NCI-H1930 (cell line): ENCODE results near the gene GCAT.

ENCODE experiments used
- DNase-seq, 2 experiments: peaks; one replicate each; lab custom pipeline; 2025; lab: John Stamatoyannopoulos, UW

Gene GCAT

GRCh38 chr22:37807410-37808293, at the start of gene GCAT:
TSS of gene GCAT (plus strand) at chr22:37807934. CDS start at chr22:37807968, 34 bp downstream.
- peak; percentile 92 to 95 for DNase-seq

DNA sequence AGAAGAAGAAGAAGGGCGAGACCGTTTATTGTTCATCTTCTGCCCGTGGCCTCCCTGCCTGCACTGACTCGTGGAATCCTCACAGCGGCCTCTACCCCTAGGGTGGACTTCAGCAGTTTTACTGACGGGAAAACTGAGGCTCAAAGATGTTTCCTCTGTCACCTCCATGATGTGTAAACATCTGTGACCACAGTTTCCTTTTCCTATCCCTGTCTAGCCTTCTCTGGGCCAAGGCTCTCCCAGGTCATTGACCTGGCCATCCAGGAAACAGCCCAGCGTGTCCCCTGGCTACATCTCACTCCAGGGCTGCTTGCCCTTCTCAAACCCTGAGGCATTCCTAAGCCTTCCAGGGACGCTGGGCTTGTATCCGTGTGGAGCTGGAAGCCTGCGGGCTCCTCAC, 49.0 kb upstream of the GCAT start:
- no peak for DNase-seq

DNA sequence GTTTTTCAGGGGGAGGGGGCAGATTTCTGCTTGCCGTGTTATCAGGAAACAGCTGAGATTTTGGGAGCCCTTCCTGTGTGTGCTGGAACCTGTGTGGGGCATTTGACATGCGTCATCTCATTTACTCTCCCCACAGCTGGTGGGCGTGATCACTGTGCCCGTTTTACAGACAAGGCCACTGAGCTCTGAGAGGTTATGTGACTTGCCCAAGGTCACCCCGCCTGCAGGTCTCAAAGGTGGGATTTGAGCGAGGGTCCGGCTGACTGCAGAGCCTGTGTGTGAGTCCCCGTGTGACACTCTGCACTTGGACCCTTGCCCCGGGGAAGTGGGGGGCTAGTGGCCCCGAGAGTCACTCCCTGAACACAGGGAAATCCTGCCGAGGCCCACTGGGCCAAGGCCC, 48.5 kb upstream of the GCAT start:
- DNase-seq = no peak

- DNase-seq = no peak
Observed at GRCh38 chr22:37760152-37760551, 47.6 kb upstream of the GCAT start.

DNA sequence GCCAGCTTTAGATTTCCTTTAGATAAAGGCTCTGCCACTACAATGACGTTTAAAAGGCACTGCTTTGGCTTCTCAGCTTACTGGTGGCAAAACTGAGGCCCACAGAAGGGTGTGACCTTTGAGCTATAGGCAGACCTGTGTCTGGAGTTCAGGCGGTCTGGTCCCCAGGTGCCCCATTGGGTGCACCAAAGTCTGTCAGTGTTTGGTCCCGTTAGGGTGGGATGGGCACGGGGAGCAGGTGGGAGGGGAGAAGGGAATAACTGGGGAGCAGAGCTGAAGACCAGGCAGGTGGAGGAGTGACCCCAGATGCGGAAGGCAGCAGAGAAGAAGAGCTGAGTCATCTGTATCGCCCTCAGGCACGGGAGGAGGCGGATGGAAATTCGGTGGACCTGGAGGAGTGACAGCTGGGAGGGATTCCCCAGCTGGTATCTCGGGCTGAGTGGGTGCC, 45.3 kb upstream of the GCAT start:
- DNase-seq = no peak

GRCh38 chr22:37763012-37763411, 44.7 kb upstream of the GCAT start:
- DNase-seq = no peak

DNA sequence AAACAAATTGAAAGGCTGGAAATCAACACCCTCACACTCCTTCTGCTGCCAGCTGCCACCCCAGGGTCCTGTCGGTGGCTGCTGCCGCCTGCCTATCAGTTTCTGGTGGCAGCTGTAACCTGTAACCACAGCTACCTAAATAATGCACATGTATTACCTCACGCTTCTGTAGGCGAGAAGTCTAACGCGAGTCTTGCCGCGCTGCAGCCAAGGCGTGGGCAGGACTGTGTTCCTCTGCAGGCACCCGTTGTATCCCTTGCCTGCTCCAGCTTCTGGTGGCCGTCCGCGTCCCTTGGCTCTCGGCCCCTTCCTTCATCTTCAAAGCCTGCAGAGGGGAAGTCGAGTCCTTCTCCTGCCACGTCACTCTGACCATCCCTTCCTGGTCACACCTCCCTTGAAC, 44.1 kb upstream of the GCAT start:
- no peak for DNase-seq

DNA sequence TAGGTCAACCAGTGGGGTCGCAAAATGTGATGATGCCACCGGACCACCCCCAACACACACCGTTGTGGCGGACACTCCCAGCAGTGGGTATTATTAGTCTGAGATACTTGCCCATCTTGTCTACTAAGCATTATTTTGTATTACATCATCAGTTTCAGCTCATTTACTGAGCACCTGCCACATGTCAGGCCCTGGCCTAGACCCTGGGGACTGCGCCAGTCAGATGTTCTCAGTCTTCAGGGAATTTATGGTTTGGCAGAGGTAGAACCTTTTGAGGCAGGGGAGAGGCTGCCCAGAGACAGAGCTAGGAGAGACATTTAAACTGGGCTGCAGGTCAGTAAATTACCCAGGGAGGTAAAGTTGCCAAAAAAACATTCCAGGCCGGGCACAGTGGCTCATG, 43.1 kb upstream of the GCAT start:
- no peak for DNase-seq

- DNase-seq = no peak
Observed at GRCh38 chr22:37765498-37765897, 42.2 kb upstream of the GCAT start.

GRCh38 chr22:37765953-37766576, 41.7 kb upstream of the GCAT start:
- no peak for DNase-seq

DNA sequence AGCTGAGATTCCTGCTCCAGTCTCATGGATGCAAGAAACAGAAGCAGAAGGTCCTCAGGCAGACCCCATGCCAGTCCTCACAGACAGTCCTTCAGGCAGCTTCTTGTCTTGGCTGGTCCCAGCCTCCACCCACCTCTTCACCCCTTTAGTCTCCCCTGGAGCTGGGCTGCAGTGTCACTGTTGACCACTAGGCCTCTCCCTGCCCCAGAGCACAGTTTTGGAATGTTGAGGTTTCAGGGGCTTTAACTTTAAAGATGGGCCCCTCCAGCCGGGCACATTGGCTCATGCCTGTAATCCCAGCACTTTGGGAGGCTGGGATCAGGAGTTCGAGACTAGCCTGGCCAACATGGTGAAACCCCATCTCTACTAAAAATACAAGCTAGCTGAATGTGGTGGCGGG, 39.5 kb upstream of the GCAT start:
- no peak for DNase-seq

- DNase-seq = no peak
Observed at GRCh38 chr22:37769056-37769455, 38.7 kb upstream of the GCAT start.

DNA sequence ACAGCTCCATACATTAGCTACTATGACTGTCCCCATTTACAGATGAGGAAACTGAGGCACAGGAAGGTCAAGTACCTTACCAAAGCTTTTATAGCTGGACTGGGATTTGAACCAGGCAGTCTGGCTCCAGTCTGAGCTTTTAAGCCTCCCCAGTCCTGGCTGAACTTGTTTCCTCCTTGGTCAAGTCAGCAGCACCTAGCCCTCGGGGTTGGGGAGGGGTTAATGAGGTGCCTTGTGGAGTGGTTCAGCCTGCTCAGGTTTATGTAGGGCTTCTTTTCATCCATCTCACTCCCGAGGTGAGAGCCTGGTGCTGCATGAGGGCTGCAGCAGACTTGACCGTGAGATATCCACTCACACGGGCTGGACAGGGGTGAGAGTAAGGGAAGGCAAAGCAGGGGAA, 36.7 kb upstream of the GCAT start:
- DNase-seq = no peak

GRCh38 chr22:37771702-37772427, 35.9 kb upstream of the GCAT start:
- no peak for DNase-seq

DNA sequence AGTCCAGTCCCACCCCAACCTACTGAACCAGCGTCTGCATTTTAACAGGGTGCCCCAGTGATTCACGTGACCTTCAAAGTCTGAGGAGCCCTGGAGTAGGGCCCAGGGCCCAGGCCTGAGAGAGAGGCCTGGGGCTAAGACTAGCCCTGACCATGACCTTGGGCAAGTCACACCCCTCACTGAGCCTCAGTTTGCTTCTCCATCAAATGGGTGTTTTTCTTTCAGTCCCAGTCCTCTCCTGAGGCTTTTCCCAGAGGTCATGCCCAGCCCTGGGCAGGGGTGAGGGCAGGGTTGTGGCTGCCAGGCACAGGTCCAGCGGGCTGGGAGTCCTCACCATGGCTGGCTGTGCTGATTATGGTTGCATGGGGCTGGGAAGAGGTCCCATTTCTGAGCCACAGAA, 33.0 kb upstream of the GCAT start:
- DNase-seq = no peak

DNA sequence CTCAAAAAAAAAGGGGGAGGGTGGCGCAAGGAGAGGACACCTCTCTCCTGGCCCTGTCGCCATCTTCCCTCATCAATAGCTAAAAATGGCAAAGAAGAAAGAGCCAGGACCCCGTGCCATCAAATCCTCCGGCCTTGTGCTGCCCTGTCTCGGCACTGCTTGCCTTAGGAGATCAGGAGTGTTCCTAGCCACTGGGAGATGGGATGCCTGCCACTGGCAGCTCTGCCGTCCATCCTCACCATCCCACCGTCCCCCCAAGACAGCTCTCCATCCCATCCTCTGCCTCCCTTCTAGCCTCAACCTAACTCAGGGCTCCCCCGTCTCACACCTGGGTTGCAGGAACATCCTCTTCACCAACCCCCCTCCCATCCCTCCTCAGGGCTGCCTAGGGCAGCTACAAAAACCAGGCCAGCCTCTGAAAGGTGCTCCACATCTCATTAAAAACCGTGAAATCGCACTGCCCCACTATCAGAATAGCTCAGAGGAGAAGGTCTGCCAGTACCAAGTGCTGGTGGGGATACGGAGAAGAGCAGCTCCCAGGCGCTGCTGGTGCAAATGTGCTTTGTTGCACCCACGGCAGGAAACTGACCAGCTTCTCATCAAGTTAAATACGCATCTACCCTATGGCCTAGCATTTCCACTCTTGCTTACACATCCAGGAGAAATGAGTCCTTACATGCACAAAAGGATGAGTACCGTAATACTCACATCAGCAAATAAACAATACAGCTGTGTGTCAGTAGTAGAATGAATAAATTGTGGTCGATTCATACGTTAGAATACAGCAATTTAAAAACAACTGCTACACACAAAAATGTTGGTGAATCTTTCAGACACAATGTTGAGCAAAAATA, 31.7 kb upstream of the GCAT start:
- no peak for DNase-seq

- no peak for DNase-seq
Observed at GRCh38 chr22:37776639-37777005, 31.1 kb upstream of the GCAT start.

- DNase-seq = no peak
Observed at GRCh38 chr22:37777122-37777687, 30.5 kb upstream of the GCAT start.

- DNase-seq = no peak
Observed at GRCh38 chr22:37778370-37779009, 29.2 kb upstream of the GCAT start.

- no peak for DNase-seq
Observed at GRCh38 chr22:37781434-37782059, 26.2 kb upstream of the GCAT start.
